NCI-H82 treated with DMSO at 0.1 percent for 48 hours (cell line): ENCODE data around the gene SLC25A23.
"Not testable (repeated sequence)": the region's sequence is repeated elsewhere in the genome, so short reads cannot be mapped to it uniquely, and the experiment has no call there.

ENCODE experiments used
- DNase-seq: peaks from one replicate; lab custom pipeline; 2025; ENCODE audit not compliant: unreplicated experiment; lab: John Stamatoyannopoulos, UW

Gene SLC25A23

GRCh38 chr19:6406401-6406800 lies 53.2 kb downstream of the SLC25A23 start:
- DNase-seq = no peak

GRCh38 chr19:6402837-6403608 lies 56.6 kb downstream of the SLC25A23 start:
- DNase-seq = no peak

GRCh38 chr19:6402058-6402457 lies 57.5 kb downstream of the SLC25A23 start:
- no peak for DNase-seq

GRCh38 chr19:6400062-6400944 lies 59.3 kb downstream of the SLC25A23 start:
- DNase-seq = not testable (repeated sequence)

GRCh38 chr19:6396305-6396704 lies 63.3 kb downstream of the SLC25A23 start:
- DNase-seq = no peak

- DNase-seq = no peak
Measured at GRCh38 chr19:6394831-6395230, 64.8 kb downstream of the SLC25A23 start.

- DNase-seq = peak; percentile 44
Measured at GRCh38 chr19:6393983-6394412, 65.6 kb downstream of the SLC25A23 start.

- DNase-seq = peak; percentile 86
Measured at GRCh38 chr19:6393074-6393982, 66.3 kb downstream of the SLC25A23 start, which contains the start of gene GTF2F1. Gene GTF2F1 (minus strand): TSS chr19:6393164. CDS start chr19:6392995, 169 bp downstream.

GRCh38 chr19:6392221-6393073 lies 67.1 kb downstream of the SLC25A23 start:
- DNase-seq = no peak
